K562 (cell line): ENCODE measurements around the gene ZDHHC14. TPM values are rescaled to one million over a fixed set of nuclear protein-coding genes. Genes with fewer than 3 reads are reported as not detected.
A peak's percentile ranks its signal among the peaks of the same experiment; 100 is the strongest.

Experiments
- CBX1 ChIP-seq: sonication (generic); IDR thresholded peaks from 2 replicates; pipeline ENCODE4 v1.6.1; 2016; ENCODE audit warnings: antibody characterized with exemption, low read depth, mild to moderate bottlenecking
- DACH1 ChIP-seq: fragments of 450-650 bp; IDR thresholded peaks from 2 replicates; pipeline ENCODE4 v1.6.1; 2018; ENCODE audit not compliant: partially characterized antibody
- E2F3 ChIP-seq: fragments of 250-450 bp; sonication (Bioruptor Pico); IDR thresholded peaks from 2 replicates; pipeline ENCODE4 v1.4.0; 2020; ENCODE audit warnings: mild to moderate bottlenecking
- E2F6 ChIP-seq, 2 experiments: IDR thresholded peaks; 2 replicates each; pipeline ENCODE4 v1.6.1; 2011; ENCODE audit warnings: borderline replicate concordance in 1 of 2, control low read depth in 1 of 2, low read depth in 1 of 2, low read length in 1 of 2, mild to moderate bottlenecking in 1 of 2, mixed read lengths in 1 of 2, moderate library complexity in 1 of 2; ENCODE audit not compliant: insufficient read depth in 1 of 2, insufficient read length in 1 of 2, poor library complexity in 1 of 2, severe bottlenecking in 1 of 2; ENCODE audit errors: extremely low read depth in 1 of 2
- GATAD2A ChIP-seq: fragments of 450-650 bp; IDR thresholded peaks from 2 replicates; pipeline ENCODE4 v1.6.1; 2017
- HDAC1 ChIP-seq, 2 experiments: fragments of 450-650 bp; IDR thresholded peaks; 2 replicates each; pipeline ENCODE4 v1.6.1; 2016 to 2017; ENCODE audit warnings: inconsistent platforms in 1 of 2, mild to moderate bottlenecking in 1 of 2, moderate library complexity in 1 of 2
- HIVEP1 ChIP-seq: fragments of 250-450 bp; sonication (Bioruptor Pico); IDR thresholded peaks from 2 replicates; pipeline ENCODE4 v1.4.0; 2020; ENCODE audit warnings: mild to moderate bottlenecking
- MAZ ChIP-seq, 2 experiments: fragments of 450-650 bp in 1 of 2; sonication (generic) in 1 of 2; formaldehyde crosslinking; IDR thresholded peaks in 1 of 2; conservative IDR thresholded peaks in 1 of 2; 2 replicates each; pipeline versions ENCODE4 v1.4.0 to v1.5.0; 2020; ENCODE audit warnings: mild to moderate bottlenecking in 1 of 2, missing genetic modification reagents in 1 of 2
- MCM5 ChIP-seq: fragments of 450-650 bp; IDR thresholded peaks from 2 replicates; pipeline ENCODE4 v1.6.1; 2016; ENCODE audit warnings: low read depth
- MEF2A ChIP-seq: IDR thresholded peaks from 2 replicates; pipeline ENCODE4 v1.6.1; 2011; ENCODE audit warnings: low read depth, mild to moderate bottlenecking, low read length, moderate library complexity; ENCODE audit not compliant: control insufficient read depth
- NEUROD1 ChIP-seq: fragments of 150-350 bp; IDR thresholded peaks from 2 replicates; pipeline ENCODE4 v1.6.1; 2014; ENCODE audit warnings: borderline replicate concordance, low read length, low read depth; ENCODE audit not compliant: partially characterized antibody
- NFE2 ChIP-seq: IDR thresholded peaks from 2 replicates; pipeline ENCODE4 v1.6.1; 2014; ENCODE audit warnings: antibody characterized with exemption, low read depth
- NR2F6 ChIP-seq: fragments of 450-650 bp; formaldehyde crosslinking; IDR thresholded peaks from 2 replicates; pipeline ENCODE4 v1.4.0; 2020; ENCODE audit warnings: mild to moderate bottlenecking
- POU5F1 ChIP-seq: fragments of 150-350 bp; IDR thresholded peaks from 2 replicates; pipeline ENCODE4 v1.6.1; 2014; ENCODE audit warnings: borderline replicate concordance, low read length, low read depth, mild to moderate bottlenecking; ENCODE audit not compliant: partially characterized antibody
- PRDM10 ChIP-seq: fragments of 450-650 bp; IDR thresholded peaks from 2 replicates; pipeline ENCODE4 v1.6.1; 2018; ENCODE audit not compliant: partially characterized antibody
- SIN3A ChIP-seq, 2 experiments: fragments of 150-350 bp in 1 of 2; IDR thresholded peaks; 2 replicates each; pipeline ENCODE4 v1.6.1; 2011 to 2016; ENCODE audit warnings: borderline replicate concordance in 2 of 2, low read depth in 2 of 2, low read length in 2 of 2, mild to moderate bottlenecking in 2 of 2, moderate library complexity in 2 of 2; ENCODE audit not compliant: control insufficient read depth in 1 of 2
- SPI1 ChIP-seq: IDR thresholded peaks from 2 replicates; pipeline ENCODE4 v1.6.1; 2011; ENCODE audit warnings: low read depth, low read length, control low read depth, borderline replicate concordance
- SRSF7 ChIP-seq: fragments of 200-400 bp; formaldehyde crosslinking; optimal IDR thresholded peaks from 2 replicates; pipeline ENCODE3; 2017; ENCODE audit warnings: mild to moderate bottlenecking, low read depth, low read length
- TAL1 ChIP-seq: fragments of 450-650 bp; IDR thresholded peaks from 2 replicates; pipeline ENCODE4 v1.6.1; 2016; ENCODE audit warnings: mild to moderate bottlenecking
- TFAP4 ChIP-seq: sonication (generic); formaldehyde crosslinking; IDR thresholded peaks from 2 replicates; pipeline ENCODE4 v1.8.0; 2022; ENCODE audit warnings: missing genetic modification reagents, mild to moderate bottlenecking, moderate library complexity, borderline replicate concordance
- TGIF2 ChIP-seq: sonication (generic); formaldehyde crosslinking; IDR thresholded peaks from 2 replicates; pipeline ENCODE4 v1.8.1; 2022; ENCODE audit warnings: mild to moderate bottlenecking, missing genetic modification reagents, moderate library complexity
- TRIM28 ChIP-seq: fragments of 450-650 bp; IDR thresholded peaks from 2 replicates; pipeline ENCODE4 v1.6.1; 2017
- ZNF561 ChIP-seq: fragments of 450-650 bp; formaldehyde crosslinking; conservative IDR thresholded peaks from 2 replicates; pipeline ENCODE4 v1.4.0; 2020; ENCODE audit warnings: mild to moderate bottlenecking, moderate library complexity
- ZNF766 ChIP-seq: fragments of 200-800 bp; sonication (Bioruptor generic); conservative IDR thresholded peaks from 2 replicates; pipeline ENCODE4 v1.6.1; 2016; ENCODE audit warnings: missing genetic modification characterization, missing compliant biosample characterization
- polyA plus RNA-seq, 8 experiments: library from polyadenylated mRNA; depleted of rRNA in 4 of 8; stranded (reverse) in 5 of 8; unstranded in 3 of 8; fragments of >200 nt; fragmentation: Nextera tagmentation in 2 of 8; fragmentation: Illumina TruSeq in 1 of 8; extraction: Ambion mirVana in 2 of 8; extraction: Trizol in 1 of 8; gene quantifications; 2 replicates each; pipeline versions ENCODE4 v1.2.1 to v1.2.3, GENCODE V29; 2011 to 2014; ENCODE audit warnings: inconsistent platforms in 1 of 8, missing spikeins in 1 of 8
- total RNA-seq, 7 experiments: library from RNA; depleted of rRNA in 6 of 7; stranded (reverse); fragments of >200 nt in 6 of 7; fragmentation: Illumina TruSeq in 2 of 7; extraction: Trizol in 2 of 7; gene quantifications; 2 replicates each; pipeline versions ENCODE4 v1.2.1 to v1.2.3, GENCODE V29; 2011 to 2021; ENCODE audit warnings: low replicate concordance in 1 of 7

ZDHHC14 gene
- total and polyA plus RNA-seq, 9 of the 15 experiments (the other 6 are each of a cell fraction or from before 2014, with no cell fraction given): 0.92 to 23.1 (median 13.8) TPM

GRCh38 chr6:157459327-157459726 is 78.3 kb downstream of the ZDHHC14 start (continued):
- no peak for TF ChIP-seq PRDM10
- TF ChIP-seq E2F6 (IDR thresholded peaks at IDR 0.05; ENCODE audit: borderline replicate concordance in 1 of 2, extremely low read depth in 1 of 2, insufficient read depth in 1 of 2, insufficient read length in 1 of 2, low read depth in 1 of 2, low read length in 1 of 2, poor library complexity in 1 of 2, severe bottlenecking in 1 of 2): peak; percentile 42 to 57
- no peak for TF ChIP-seq CBX1
- TF ChIP-seq ZNF766 (CRISPR knock-in tag): 0 out of 2 replicates have a peak, but pooled peaks have one; percentile 23
- peak; percentile 62 for TF ChIP-seq TAL1
- TF ChIP-seq GATAD2A: peak; percentile 72; the same call in 1 of the 2 replicates
- TF ChIP-seq ZNF561 (CRISPR knock-in tag): no peak
- TF ChIP-seq MEF2A: no peak; the same call in 1 of the 2 replicates
- no peak for TF ChIP-seq HIVEP1
- TF ChIP-seq TGIF2 (CRISPR knock-in tag): no peak
- peak; percentile 47; the same call in 1 of the 2 replicates for TF ChIP-seq TFAP4 (CRISPR knock-in tag)
- no peak for TF ChIP-seq POU5F1
- no peak for TF ChIP-seq SIN3A (IDR thresholded peaks at IDR 0.05; ENCODE audit: borderline replicate concordance in 2 of 2, control insufficient read depth in 1 of 2, low read depth in 2 of 2, low read length in 2 of 2)
- TF ChIP-seq HDAC1 (IDR thresholded peaks at IDR 0.05): peak in 1 of 2 experiments; percentile 67; a peak in 2 of 4 replicates
- TF ChIP-seq NFE2: no peak
- no peak for TF ChIP-seq TRIM28
- TF ChIP-seq MCM5: no peak
- TF ChIP-seq SRSF7: no peak
- peak; percentile 65 for TF ChIP-seq NEUROD1
- no peak for TF ChIP-seq E2F3 (CRISPR knock-in tag)
- TF ChIP-seq MAZ (CRISPR knock-in tag; conservative IDR thresholded peaks at IDR 0.05 in 1 of 2, IDR thresholded peaks at IDR 0.05 in 1 of 2): no peak
- TF ChIP-seq NR2F6 (CRISPR knock-in tag): no peak
- no peak for TF ChIP-seq SPI1
- peak; percentile 31 for TF ChIP-seq DACH1
